Thyroid gland (tissue), 4 donors: ENCODE results near the gene KRTAP3-2. TPM values are rescaled to one million over a fixed set of nuclear protein-coding genes. Genes with fewer than 3 reads are reported as not detected.

Experiments used
- DNase-seq, 2 donors: peaks; one replicate each; pipeline ENCODE4 v3.0.0-alpha.2; 2019
- H3K27ac ChIP-seq, 3 donors: fragments of 200-600 bp; sonication (generic); 1 replicate in 2 of 3; 2 replicates in 1 of 3; pipeline ENCODE4 v1.5.1; 2016 to 2019; ENCODE audit warnings: mild to moderate bottlenecking in 1 of 3, moderate library complexity in 1 of 3
- H3K27me3 ChIP-seq: fragments of 200-600 bp; sonication (generic); one replicate; pipeline ENCODE4 v1.5.1; 2019
- H3K36me3 ChIP-seq, 2 donors: fragments of 200-600 bp; sonication (generic); one replicate each; pipeline ENCODE4 v1.5.1; 2016 to 2019
- H3K4me1 ChIP-seq, 2 donors: fragments of 200-600 bp; sonication (generic); one replicate each; pipeline ENCODE4 v1.5.1; 2017 to 2019
- H3K4me3 ChIP-seq, 3 donors: fragments of 200-600 bp; sonication (generic); replicated peaks in 1 of 3; 1 replicate in 2 of 3; 2 replicates in 1 of 3; pipeline ENCODE4 v1.5.1; 2016; ENCODE audit warnings: mild to moderate bottlenecking in 1 of 3
- H3K9me3 ChIP-seq: fragments of 200-600 bp; sonication (generic); one replicate; pipeline ENCODE4 v1.5.1; 2017
- CTCF ChIP-seq, 6 experiments: fragments of 200-600 bp in 3 of 6; fragments of 450-650 bp in 3 of 6; sonication (generic) in 3 of 6; IDR thresholded peaks; one replicate each; pipeline ENCODE4 v1.5.1; 2016 to 2019; ENCODE audit warnings: antibody characterized with exemption in 6 of 6, mild to moderate bottlenecking in 2 of 6, inconsistent platforms in 1 of 6, moderate library complexity in 1 of 6
- POLR2A ChIP-seq, 2 donors: fragments of 450-650 bp; IDR thresholded peaks; one replicate each; pipeline ENCODE4 v1.6.1; 2017; ENCODE audit warnings: antibody characterized with exemption in 2 of 2, mild to moderate bottlenecking in 2 of 2, moderate library complexity in 1 of 2
- WGBS, 2 donors: methylation state at CpG; one replicate each; pipeline ENCODE4 v1.1.5; 2017; 5-methylcytosine and 5-hydroxymethylcytosine counted together
- intact Hi-C: fragments of 100-400 bp; cut with DNase I; formaldehyde crosslinking; loops from one replicate; pipeline ENCODE4 v1.15.1; 2023
- total RNA-seq, 4 donors: library from RNA; depleted of rRNA; stranded (reverse); fragments of >200 nt; gene quantifications; one replicate each; pipeline ENCODE4 v1.2.3, GENCODE V29; 2016

The KRTAP3-2 gene
- total RNA-seq, 4 donors from 2014 or later, result not detected

DNA sequence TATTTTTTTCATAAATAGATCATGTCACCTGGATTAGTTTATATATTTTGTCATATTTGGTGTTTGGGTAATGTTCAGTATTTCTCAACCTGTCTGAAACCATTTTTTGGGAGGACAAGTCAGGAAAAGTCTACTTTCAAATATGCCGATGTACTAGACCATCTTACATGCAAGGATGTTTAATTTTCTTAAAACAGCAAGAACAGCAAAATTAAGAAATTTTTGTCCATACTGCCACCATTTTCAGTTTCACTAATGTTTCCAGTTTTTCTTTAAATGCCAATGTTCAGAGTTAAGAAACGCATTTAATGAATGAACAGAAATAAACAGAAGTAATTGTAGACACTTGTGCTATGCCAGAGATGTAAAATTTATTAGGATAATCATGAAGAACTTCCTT, 6.6 kb downstream of the KRTAP3-2 start:
- no peak for TF ChIP-seq POLR2A (IDR thresholded peaks at IDR 0.05)
- TF ChIP-seq CTCF (IDR thresholded peaks at IDR 0.05), result no peak

GRCh38 chr17:40992666-40993065, 7.0 kb downstream of the KRTAP3-2 start:
- Histone ChIP-seq H3K27me3 (no peaks in the 10 kb centered on the region), H3K9me3 (no peaks in the 10 kb centered on the region), H3K36me3 (no peaks in the 10 kb centered on the region), H3K4me3 (no peak overlapping the region), H3K4me1 (no peaks in the 10 kb centered on the region), H3K27ac (no peak overlapping the region)
- TF ChIP-seq POLR2A (IDR thresholded peaks at IDR 0.05), result no peak
- WGBS, 2 donors, result 89 to 92% methylated on average over 3 of the region's 3 CpGs
- intact Hi-C loops, result no loop called here
- DNase-seq, result no peak

More for the DNA sequence above, 6.6 kb downstream of the KRTAP3-2 start:
- H3K27ac ChIP-seq, result no peak overlapping the region
- no peaks in the 10 kb centered on the region for H3K36me3 ChIP-seq
- no peaks in the 10 kb centered on the region for H3K4me1 ChIP-seq
- no peaks in the 10 kb centered on the region for H3K27me3 ChIP-seq
- no peak for DNase-seq
- intact Hi-C loops, result no loop called here
- no peak overlapping the region for H3K4me3 ChIP-seq
- 93 to 96% methylated on average over 2 of the region's 2 CpGs for WGBS, 2 donors
- H3K9me3 ChIP-seq, result no peaks in the 10 kb centered on the region

GRCh38 chr17:40986920-40987319, 12.8 kb downstream of the KRTAP3-2 start:
- TF ChIP-seq POLR2A (IDR thresholded peaks at IDR 0.05) (no peak), CTCF (IDR thresholded peaks at IDR 0.05) (no peak)
- H3K36me3 ChIP-seq, result no peaks in the 10 kb centered on the region
- H3K4me1 ChIP-seq, result no peaks in the 10 kb centered on the region
- no peak overlapping the region for H3K4me3 ChIP-seq
- H3K27ac ChIP-seq, result no peak overlapping the region
- intact Hi-C loops, result no loop called here
- H3K9me3 ChIP-seq, result no peaks in the 10 kb centered on the region
- DNase-seq, result no peak
- H3K27me3 ChIP-seq, result no peaks in the 10 kb centered on the region
- whole genome bisulfite sequencing, 2 donors, result 47 to 48% methylated on average over 8 of the region's 8 CpGs

- intact Hi-C loops, result no loop called here
- WGBS, 2 donors, result 69 to 77% methylated on average over 3 of the region's 3 CpGs
- Histone ChIP-seq H3K9me3 (no peaks in the 10 kb centered on the region), H3K27ac (no peak within 1 kb of the TSS), H3K4me3 (no peak within 1 kb of the TSS), H3K36me3 (no peaks in the 10 kb centered on the region), H3K4me1 (no peaks in the 10 kb centered on the region), H3K27me3 (no peaks in the 10 kb centered on the region)
- TF ChIP-seq CTCF (IDR thresholded peaks at IDR 0.05), result no peak
- TF ChIP-seq POLR2A (IDR thresholded peaks at IDR 0.05), result no peak
- no peak for DNase-seq
Measured at GRCh38 chr17:40984226-40984625, 15.5 kb downstream of the KRTAP3-2 start, which contains the start of gene KRT40. Gene KRT40 (minus strand): TSS chr17:40984326. CDS start chr17:40984273, 53 bp downstream.

GRCh38 chr17:40981115-40981514, 18.6 kb downstream of the KRTAP3-2 start:
- H3K9me3 ChIP-seq, result no peaks in the 10 kb centered on the region
- no peaks in the 10 kb centered on the region for H3K36me3 ChIP-seq
- H3K27me3 ChIP-seq, result no peaks in the 10 kb centered on the region
- H3K4me1 ChIP-seq, result no peaks in the 10 kb centered on the region
- WGBS, 2 donors, result 51 to 64% methylated on average over 5 of the region's 5 CpGs
- TF ChIP-seq CTCF (IDR thresholded peaks at IDR 0.05) (no peak), POLR2A (IDR thresholded peaks at IDR 0.05) (no peak)
- DNase-seq, result no peak
- intact Hi-C loops, result no loop called here
- H3K27ac ChIP-seq, result no peak overlapping the region
- no peak overlapping the region for H3K4me3 ChIP-seq

- 42 to 44% methylated on average over 8 of the region's 8 CpGs for WGBS, 2 donors
- H3K4me1 ChIP-seq, result no peaks in the 10 kb centered on the region
- intact Hi-C loops, result no loop called here
- H3K4me3 ChIP-seq, result no peak overlapping the region
- no peak for TF ChIP-seq CTCF (IDR thresholded peaks at IDR 0.05)
- no peak for TF ChIP-seq POLR2A (IDR thresholded peaks at IDR 0.05)
- no peaks in the 10 kb centered on the region for H3K27me3 ChIP-seq
- H3K9me3 ChIP-seq, result no peaks in the 10 kb centered on the region
- no peak for DNase-seq
- H3K36me3 ChIP-seq, result no peaks in the 10 kb centered on the region
- no peak overlapping the region for H3K27ac ChIP-seq
Measured at GRCh38 chr17:40980596-40980995, 19.1 kb downstream of the KRTAP3-2 start.
